ENCODE data around the gene TIMM22.

- TF ChIP-seq CTCF (conservative IDR thresholded peaks at IDR 0.05; ENCODE audit: low read depth, low read length) = no peak
- TF ChIP-seq EZH2 (IDR thresholded peaks at IDR 0.05; ENCODE audit: low read length, unreplicated experiment) = no peak
- TF ChIP-seq EZH2phosphoT487 (IDR thresholded peaks at IDR 0.05; ENCODE audit: borderline replicate concordance, low read length) = no peak
These were observed 21.6 kb downstream of the TIMM22 start for GRCh38 chr17:1018547-1018946.
